Raji (cell line): ENCODE results near the gene BICRA.

Source experiments
- POLR2A ChIP-seq: IDR thresholded peaks from 2 replicates; pipeline ENCODE4 v1.6.1; 2011; ENCODE audit warnings: low read depth, low read length, control low read depth; ENCODE audit not compliant: insufficient read depth

BICRA gene

GRCh38 chr19:47686679-47687450 lies 77.9 kb downstream of the BICRA start:
- TF ChIP-seq POLR2A: no peak

- no peak for TF ChIP-seq POLR2A
Observed at GRCh38 chr19:47687906-47688305, 79.0 kb downstream of the BICRA start.

DNA sequence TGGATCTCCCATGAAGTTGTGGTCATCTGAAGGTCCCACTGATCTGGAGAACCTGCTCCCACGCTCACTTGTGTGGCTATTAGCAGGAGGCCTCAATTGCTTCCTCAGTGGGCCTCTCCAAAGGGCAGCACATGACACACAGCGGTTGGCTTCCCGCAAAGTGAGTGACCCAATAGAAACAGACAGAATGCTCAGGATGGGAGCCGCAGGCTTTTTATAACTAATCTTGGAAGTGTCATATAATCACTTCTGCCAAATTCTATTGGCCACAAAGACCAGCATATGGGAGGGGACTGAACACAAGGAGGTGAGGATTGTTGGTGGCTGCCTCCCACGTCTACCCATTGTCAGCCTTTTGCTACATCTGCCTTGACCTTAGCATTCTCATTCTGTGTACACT lies 82.2 kb downstream of the BICRA start:
- TF ChIP-seq POLR2A: no peak

- TF ChIP-seq POLR2A: no peak
Observed at GRCh38 chr19:47691782-47692181, 82.8 kb downstream of the BICRA start.

GRCh38 chr19:47693489-47693888 lies 84.6 kb downstream of the BICRA start:
- no peak for TF ChIP-seq POLR2A

DNA sequence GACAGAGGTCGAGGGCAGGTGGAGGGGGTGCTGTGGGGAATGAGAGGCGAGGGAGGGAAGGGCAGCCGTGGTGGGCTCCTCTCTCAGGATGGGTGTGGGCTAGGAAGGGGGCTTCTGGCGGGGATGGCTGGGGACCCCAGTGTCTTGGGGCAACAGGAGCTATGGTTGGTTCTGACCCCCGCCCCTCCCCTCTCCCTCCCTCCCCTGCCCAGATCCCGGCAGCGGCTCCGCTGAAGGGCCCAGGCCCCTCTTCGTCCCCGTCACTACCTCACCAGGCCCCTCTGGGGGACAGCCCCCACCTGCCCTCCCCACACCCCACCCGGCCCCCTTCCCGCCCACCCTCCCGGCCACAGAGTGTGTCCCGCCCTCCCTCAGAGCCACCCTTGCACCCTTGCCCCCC lies 85.0 kb downstream of the BICRA start:
- TF ChIP-seq POLR2A: no peak

GRCh38 chr19:47694466-47695273 lies 85.7 kb downstream of the BICRA start:
- no peak for TF ChIP-seq POLR2A

DNA sequence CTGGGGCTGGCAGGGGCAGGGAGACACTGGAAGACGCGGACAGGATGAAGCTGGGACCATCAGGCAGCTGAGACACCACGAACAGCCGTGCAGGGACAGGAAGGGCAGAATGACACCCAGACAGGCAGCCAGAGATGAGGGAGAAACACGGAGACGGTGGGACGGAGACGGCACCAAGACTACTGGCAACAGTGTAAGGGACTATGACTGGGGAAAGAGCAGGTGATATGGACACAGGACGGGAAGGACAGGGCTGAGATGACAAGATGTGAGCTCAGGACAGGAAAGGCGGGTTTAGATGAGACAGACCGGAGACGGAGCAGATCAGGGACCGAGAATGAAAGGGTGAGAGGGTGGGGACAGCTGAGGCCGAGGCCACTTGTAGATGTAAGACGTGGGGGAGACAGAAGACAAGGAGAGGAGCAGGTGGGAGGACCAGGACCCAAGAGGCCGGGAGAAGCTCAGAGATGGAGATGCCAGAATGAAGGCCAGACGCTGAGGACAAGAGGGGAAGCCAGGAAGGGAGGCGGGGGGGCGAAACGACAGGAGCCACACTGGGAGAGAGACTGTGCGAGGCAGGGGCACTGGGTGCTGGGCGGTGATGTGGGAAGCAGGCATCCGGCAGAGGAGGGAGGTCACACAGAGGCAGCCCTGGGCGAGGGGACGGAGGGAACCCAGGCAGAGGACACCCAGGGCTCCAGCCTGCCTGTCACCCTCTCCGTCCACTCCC lies 86.8 kb downstream of the BICRA start:
- TF ChIP-seq POLR2A: no peak

GRCh38 chr19:47696635-47697034 lies 87.7 kb downstream of the BICRA start:
- TF ChIP-seq POLR2A: no peak

DNA sequence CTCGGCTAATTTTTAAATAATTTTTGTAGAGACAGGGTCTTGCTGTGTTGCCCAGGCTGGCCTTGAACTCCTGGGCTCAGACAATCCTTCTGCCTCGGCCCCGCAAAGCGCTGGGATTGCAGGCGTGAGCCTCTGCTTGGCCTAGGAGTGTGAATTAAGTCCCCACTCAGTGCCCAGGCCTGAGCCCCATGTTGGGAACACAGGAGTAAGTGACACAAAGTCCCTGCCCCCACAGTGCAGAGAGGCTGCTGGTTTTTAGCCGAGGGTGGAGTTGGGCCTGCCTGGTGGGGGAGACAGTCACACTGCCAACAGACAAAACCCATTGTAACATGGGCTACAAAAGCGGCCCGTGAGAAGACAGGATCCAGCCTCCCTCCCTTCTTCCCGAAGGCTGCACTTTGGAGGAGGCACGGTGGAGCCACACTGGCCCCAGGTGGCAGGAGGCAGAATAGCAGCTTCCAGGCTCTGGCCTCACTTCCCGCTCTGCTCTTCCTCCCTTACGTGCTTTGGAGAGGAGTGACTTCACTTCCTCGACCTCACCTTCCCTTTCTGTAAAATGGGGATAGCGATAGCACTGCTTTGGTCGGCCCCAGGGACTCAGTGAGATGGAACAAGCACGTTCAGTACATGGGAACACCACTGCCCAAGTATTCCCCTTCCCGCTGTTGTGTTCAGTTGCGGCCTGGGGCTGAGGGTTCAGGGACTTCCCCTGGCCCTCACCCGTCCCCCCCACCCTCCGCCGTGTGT lies 89.1 kb downstream of the BICRA start:
- TF ChIP-seq POLR2A: no peak

DNA sequence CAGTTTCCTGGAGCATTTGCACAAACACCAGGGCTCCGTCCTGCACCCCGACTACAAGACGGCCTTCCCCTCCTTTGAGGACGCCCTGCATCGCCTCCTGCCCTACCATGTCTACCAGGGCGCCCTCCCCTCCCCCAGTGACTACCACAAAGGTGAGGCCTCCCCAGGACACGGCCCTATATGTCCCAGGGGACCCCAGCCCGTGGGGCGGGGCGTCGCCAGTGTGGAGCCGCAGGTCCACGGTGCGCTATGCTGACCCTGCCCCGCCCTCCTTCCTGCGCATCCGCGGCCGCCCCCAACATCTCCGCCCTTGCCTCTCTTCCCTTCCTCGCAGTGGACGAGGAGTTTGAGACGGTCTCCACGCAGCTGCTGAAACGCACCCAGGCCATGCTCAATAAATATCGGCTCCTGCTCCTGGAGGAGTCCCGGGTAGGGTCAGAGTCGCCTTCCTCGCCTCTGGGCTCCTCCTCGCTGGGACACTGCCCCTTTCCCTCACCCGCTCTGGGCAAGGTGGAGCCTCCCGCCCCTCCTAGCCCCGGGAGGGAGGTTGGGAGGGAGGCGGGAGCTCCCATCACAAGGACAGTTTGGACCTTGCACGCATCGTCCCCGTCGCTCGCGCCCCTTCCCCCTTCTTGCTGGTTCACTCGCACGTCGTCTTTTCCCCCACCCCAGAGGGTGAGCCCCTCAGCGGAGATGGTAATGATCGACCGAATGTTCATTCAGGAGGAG lies 89.9 kb downstream of the BICRA start:
- no peak for TF ChIP-seq POLR2A

DNA sequence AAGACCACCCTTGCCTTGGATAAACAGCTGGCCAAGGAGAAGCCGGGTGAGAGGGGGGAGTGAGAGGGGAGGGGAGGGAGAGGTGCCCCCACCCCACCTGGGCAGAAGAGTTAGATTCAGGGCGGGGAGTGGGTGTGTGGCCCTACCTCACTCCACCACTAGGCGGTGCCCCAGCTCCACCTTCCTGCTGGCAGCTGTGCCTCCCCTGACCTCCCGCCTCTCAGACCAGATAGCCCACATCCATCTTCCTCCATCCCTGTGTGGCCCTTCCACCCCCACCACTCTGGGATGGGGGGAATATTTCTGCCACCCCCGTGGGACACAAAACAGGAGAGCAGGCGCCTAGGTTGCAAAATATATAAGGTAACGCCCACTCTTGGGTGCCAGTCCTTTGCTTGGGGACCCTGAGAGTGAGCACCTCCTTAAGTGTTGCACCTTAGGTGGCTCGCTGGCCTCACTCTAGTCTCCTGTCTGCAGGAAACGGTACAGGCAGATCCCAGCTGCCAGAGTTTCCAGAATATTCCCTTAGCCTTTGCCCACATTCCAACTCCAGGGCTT lies 90.5 kb downstream of the BICRA start:
- no peak for TF ChIP-seq POLR2A

- TF ChIP-seq POLR2A: no peak
Observed at GRCh38 chr19:47700934-47701716, 92.2 kb downstream of the BICRA start.
